ENCODE measurements around the gene SKAP2. TPM values are rescaled to one million over a fixed set of nuclear protein-coding genes. Genes with fewer than 3 reads are reported as not detected.

Gene SKAP2
- total RNA-seq, 1 donor from 2014 or later: 3.5 TPM

DNA sequence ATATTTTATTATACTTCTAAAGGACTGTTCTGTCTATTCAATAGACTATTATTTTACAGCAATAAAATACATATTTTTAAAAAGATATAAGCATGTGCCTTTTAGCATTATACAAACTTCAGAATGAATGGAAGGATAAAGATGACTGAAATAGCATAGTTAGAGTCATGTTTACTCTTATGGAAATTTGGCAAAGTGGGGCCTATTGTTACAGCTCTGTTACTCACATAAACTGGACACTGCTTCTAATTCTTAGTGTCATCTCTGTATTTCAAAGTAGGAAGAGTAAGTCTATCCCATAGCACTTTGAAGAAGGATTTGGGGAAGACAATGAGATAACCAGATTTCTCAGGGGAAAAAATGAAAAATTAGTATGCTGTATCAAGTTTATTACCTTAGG, 168.2 kb downstream of the SKAP2 start:
- DNase-seq (ENCODE audit: low read depth, low spot score): no peak
- H3K27ac Mint-ChIP-seq (ENCODE audit: unreplicated experiment): no peak overlapping the region
- peaks cover 5% of the 10 kb centered on the region for H3K27me3 Mint-ChIP-seq (ENCODE audit: low read depth)
- TF ChIP-seq, protein P1, sequence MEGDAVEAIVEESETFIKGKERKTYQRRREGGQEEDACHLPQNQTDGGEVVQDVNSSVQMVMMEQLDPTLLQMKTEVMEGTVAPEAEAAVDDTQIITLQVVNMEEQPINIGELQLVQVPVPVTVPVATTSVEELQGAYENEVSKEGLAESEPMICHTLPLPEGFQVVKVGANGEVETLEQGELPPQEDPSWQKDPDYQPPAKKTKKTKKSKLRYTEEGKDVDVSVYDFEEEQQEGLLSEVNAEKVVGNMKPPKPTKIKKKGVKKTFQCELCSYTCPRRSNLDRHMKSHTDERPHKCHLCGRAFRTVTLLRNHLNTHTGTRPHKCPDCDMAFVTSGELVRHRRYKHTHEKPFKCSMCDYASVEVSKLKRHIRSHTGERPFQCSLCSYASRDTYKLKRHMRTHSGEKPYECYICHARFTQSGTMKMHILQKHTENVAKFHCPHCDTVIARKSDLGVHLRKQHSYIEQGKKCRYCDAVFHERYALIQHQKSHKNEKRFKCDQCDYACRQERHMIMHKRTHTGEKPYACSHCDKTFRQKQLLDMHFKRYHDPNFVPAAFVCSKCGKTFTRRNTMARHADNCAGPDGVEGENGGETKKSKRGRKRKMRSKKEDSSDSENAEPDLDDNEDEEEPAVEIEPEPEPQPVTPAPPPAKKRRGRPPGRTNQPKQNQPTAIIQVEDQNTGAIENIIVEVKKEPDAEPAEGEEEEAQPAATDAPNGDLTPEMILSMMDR (conservative IDR thresholded peaks at IDR 0.05): no peak
- no peaks in the 10 kb centered on the region for H3K9me3 Mint-ChIP-seq
- no peaks in the 10 kb centered on the region for H3K36me3 Mint-ChIP-seq (ENCODE audit: low read depth)
- peaks cover 9% of the 10 kb centered on the region for H3K4me1 Mint-ChIP-seq
- no peak overlapping the region for H3K4me3 Mint-ChIP-seq

DNA sequence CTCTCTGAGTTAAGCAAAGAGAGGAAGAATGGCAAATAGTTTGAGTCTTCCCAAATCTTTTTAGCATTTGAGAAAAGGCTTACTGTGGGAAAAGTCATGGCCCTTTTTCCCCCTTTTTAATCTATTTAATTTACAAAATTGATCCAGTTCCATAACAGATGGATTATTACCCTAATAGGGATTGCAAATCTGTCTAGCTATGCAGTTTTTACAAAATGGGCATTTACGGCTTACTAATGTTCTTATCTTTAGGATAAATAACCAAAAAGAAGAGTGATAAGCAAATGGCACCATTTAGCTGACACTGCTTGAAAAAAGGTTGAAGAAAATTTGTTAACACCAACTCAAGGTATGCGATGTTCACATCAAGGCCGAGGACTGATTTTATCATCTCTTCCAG, 169.7 kb downstream of the SKAP2 start:
- no peak overlapping the region for H3K27ac Mint-ChIP-seq (ENCODE audit: unreplicated experiment)
- H3K36me3 Mint-ChIP-seq (ENCODE audit: low read depth): no peaks in the 10 kb centered on the region
- H3K9me3 Mint-ChIP-seq: no peaks in the 10 kb centered on the region
- no peak for DNase-seq (ENCODE audit: low read depth, low spot score)
- TF ChIP-seq, protein P1 (conservative IDR thresholded peaks at IDR 0.05): no peak
- H3K27me3 Mint-ChIP-seq (ENCODE audit: low read depth): peaks cover 5% of the 10 kb centered on the region
- no peak overlapping the region for H3K4me3 Mint-ChIP-seq
- H3K4me1 Mint-ChIP-seq: peaks cover 9% of the 10 kb centered on the region

- Mint-ChIP-seq H3K27ac (ENCODE audit: unreplicated experiment) (no peak overlapping the region), H3K36me3 (ENCODE audit: low read depth) (no peaks in the 10 kb centered on the region), H3K4me1 (peaks cover 12% of the 10 kb centered on the region), H3K4me3 (no peak overlapping the region), H3K27me3 (ENCODE audit: low read depth) (peaks cover 5% of the 10 kb centered on the region), H3K9me3 (no peaks in the 10 kb centered on the region)
- TF ChIP-seq, protein P1 (conservative IDR thresholded peaks at IDR 0.05): no peak
- DNase-seq (ENCODE audit: low read depth, low spot score): no peak
Measured at GRCh38 chr7:26694141-26694540, 170.2 kb downstream of the SKAP2 start.

- peaks cover 5% of the 10 kb centered on the region for H3K27me3 Mint-ChIP-seq (ENCODE audit: low read depth)
Measured at GRCh38 chr7:26691886-26692285, 172.5 kb downstream of the SKAP2 start.

GRCh38 chr7:26691406-26691805, 173.0 kb downstream of the SKAP2 start:
- Mint-ChIP-seq H3K4me3 (no peak overlapping the region), H3K4me1 (peaks cover 32% of the 10 kb centered on the region), H3K9me3 (no peaks in the 10 kb centered on the region), H3K27me3 (ENCODE audit: low read depth) (peaks cover 5% of the 10 kb centered on the region), H3K27ac (ENCODE audit: unreplicated experiment) (no peak overlapping the region), H3K36me3 (ENCODE audit: low read depth) (no peaks in the 10 kb centered on the region)
- DNase-seq (ENCODE audit: low read depth, low spot score): no peak
- TF ChIP-seq, protein P1 (conservative IDR thresholded peaks at IDR 0.05): no peak

More at GRCh38 chr7:26691886-26692285, 172.5 kb downstream of the SKAP2 start:
- no peak for DNase-seq (ENCODE audit: low read depth, low spot score)
- no peak overlapping the region for H3K27ac Mint-ChIP-seq (ENCODE audit: unreplicated experiment)
- H3K36me3 Mint-ChIP-seq (ENCODE audit: low read depth): no peaks in the 10 kb centered on the region
- H3K9me3 Mint-ChIP-seq: no peaks in the 10 kb centered on the region
- peaks cover 27% of the 10 kb centered on the region for H3K4me1 Mint-ChIP-seq
- H3K4me3 Mint-ChIP-seq: no peak overlapping the region
- TF ChIP-seq, protein P1 (conservative IDR thresholded peaks at IDR 0.05): no peak
